CD4-positive, alpha-beta T cell treated with Interleukin-15 for 4 hours (primary cell): ENCODE measurements around the gene AMN.
A peak's percentile ranks its signal among the peaks of the same experiment; 100 is the strongest.

Source experiments
- DNase-seq: peaks from one replicate; pipeline ENCODE4 v3.0.0-alpha.2; 2020; ENCODE audit warnings: low spot score

AMN gene

GRCh38 chr14:102944448-102945330 lies 22.2 kb downstream of the AMN start:
- no peak for DNase-seq

GRCh38 chr14:102945346-102946130 lies 23.1 kb downstream of the AMN start:
- no peak for DNase-seq

- DNase-seq = no peak
Observed at GRCh38 chr14:102947321-102948103, 25.0 kb downstream of the AMN start.

GRCh38 chr14:102948698-102949061 lies 26.2 kb downstream of the AMN start:
- DNase-seq = no peak

GRCh38 chr14:102949062-102949800 lies 26.8 kb downstream of the AMN start:
- peak; percentile 14 for DNase-seq

- DNase-seq = no peak
Observed at GRCh38 chr14:102949801-102950451, 27.5 kb downstream of the AMN start.

- no peak for DNase-seq
Observed at GRCh38 chr14:102951034-102951433, 28.6 kb downstream of the AMN start.

- DNase-seq = no peak
Observed at GRCh38 chr14:102951799-102952198, 29.3 kb downstream of the AMN start.

- DNase-seq = no peak
Observed at GRCh38 chr14:102952276-102952675, 29.8 kb downstream of the AMN start.

GRCh38 chr14:102953100-102953499 lies 30.6 kb downstream of the AMN start:
- DNase-seq = no peak

GRCh38 chr14:102954081-102954789 lies 31.8 kb downstream of the AMN start:
- no peak for DNase-seq

GRCh38 chr14:102955636-102956408 lies 33.4 kb downstream of the AMN start:
- no peak for DNase-seq

- no peak for DNase-seq
Observed at GRCh38 chr14:102957222-102957621, 34.8 kb downstream of the AMN start.

GRCh38 chr14:102958461-102958860 lies 36.0 kb downstream of the AMN start:
- no peak for DNase-seq

GRCh38 chr14:102962111-102962627 lies 39.7 kb downstream of the AMN start:
- no peak for DNase-seq

GRCh38 chr14:102964152-102964730 lies 41.8 kb downstream of the AMN start:
- no peak for DNase-seq

- no peak for DNase-seq
Observed at GRCh38 chr14:102965282-102965681, 42.8 kb downstream of the AMN start.

- no peak for DNase-seq
Observed at GRCh38 chr14:102965971-102966655, 43.6 kb downstream of the AMN start.
